ENCODE data around the gene KLF9.

KLF9 gene

DNA sequence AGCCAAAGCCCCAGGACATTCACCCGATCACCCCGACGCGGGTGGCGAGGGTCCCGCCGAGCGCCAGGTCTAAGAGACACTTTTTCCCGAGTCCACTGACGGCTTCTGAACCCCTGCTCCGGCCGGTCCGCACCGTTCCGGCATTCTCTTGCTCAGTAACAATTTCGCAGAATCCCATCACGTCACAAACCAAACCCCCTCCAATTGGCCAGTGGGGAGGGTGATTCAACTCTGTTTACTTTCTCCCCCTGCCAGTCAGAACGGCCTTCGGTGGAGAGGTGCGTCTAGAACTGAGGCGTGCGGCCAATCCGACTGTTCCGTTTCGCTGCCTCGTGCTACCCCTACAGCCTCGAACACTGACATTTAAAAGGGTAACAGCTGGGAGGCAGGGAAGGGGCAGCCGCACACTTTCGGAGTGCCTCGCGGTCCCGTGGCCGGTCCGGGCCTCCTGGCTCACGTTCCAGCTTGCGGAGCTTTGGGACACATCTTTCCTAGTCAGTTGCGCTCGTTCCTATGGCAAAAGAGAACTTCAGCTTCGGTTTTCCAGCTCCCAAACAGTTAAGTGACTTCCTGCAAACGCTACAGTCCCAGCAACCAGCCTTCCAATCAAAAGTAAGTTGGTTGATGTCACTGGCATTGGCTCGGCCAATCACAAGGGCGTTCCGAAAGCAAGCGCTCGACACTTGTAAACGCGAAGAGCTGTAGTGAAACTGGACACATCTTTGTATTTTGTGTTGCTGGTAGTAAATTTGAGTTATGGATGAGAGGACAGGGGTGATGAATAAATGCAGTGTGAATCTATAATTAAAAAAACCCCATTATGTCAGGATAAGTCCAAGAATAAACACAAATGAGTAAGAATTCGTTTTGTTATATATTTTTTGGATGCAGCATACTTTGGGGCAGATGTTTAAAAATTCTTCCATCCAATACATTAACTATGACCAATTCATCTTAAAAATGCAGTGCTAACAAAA is at the start of gene KLF9:
KLF9 (minus strand) TSS at position 859 of the 977 bp plus-strand sequence. CDS start 1,294 bp downstream, outside the sequence.
- H3K9me3 Mint-ChIP-seq, result no peaks in the 10 kb centered on the region
- CTCF ChIA-PET, result interaction anchor here (1.5 to 1.9 kb wide), 2 partner anchors 8 to 188 kb away, joined by 5 to 18 read pairs; no protein-coding TSS in a partner anchor
- peaks cover 5% of the 10 kb centered on the region for H3K27me3 Mint-ChIP-seq
- H3K27ac Mint-ChIP-seq, result peak within 1 kb of the TSS; percentile 100
- H3K4me3 Mint-ChIP-seq, result peak within 1 kb of the TSS; percentile 94
- peaks cover 51% of the 10 kb centered on the region for H3K4me1 Mint-ChIP-seq
- H3K36me3 Mint-ChIP-seq, result peaks cover 11% of the 10 kb centered on the region
- DNase-seq, result peak; percentile 97

DNA sequence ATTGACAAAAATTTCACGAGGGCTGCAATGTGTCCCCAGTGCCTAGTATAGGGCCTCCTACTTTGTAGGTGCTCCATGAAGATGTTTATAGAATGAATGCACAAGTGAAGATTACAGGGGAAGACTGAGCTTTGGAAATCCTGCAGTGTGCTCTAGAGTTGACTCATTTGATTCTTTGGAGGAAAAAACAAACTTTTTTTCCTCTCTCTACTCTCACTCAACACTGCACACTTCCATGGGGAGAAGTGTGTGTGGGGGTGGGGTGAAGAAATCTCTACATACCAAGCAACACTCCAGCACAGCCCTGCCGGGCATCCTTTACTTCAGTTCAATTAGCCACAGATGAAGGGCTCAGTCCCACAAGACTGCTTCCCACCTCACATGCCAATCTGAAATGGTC is 49.4 kb upstream of the KLF9 start:
- H3K27me3 Mint-ChIP-seq, result no peaks in the 10 kb centered on the region
- H3K9me3 Mint-ChIP-seq, result no peaks in the 10 kb centered on the region
- peaks cover 13% of the 10 kb centered on the region for H3K4me1 Mint-ChIP-seq
- no peaks in the 10 kb centered on the region for H3K36me3 Mint-ChIP-seq
- CTCF ChIA-PET, result no interaction called here
- no peak overlapping the region for H3K27ac Mint-ChIP-seq
- DNase-seq, result no peak
- H3K4me3 Mint-ChIP-seq, result no peak overlapping the region

DNA sequence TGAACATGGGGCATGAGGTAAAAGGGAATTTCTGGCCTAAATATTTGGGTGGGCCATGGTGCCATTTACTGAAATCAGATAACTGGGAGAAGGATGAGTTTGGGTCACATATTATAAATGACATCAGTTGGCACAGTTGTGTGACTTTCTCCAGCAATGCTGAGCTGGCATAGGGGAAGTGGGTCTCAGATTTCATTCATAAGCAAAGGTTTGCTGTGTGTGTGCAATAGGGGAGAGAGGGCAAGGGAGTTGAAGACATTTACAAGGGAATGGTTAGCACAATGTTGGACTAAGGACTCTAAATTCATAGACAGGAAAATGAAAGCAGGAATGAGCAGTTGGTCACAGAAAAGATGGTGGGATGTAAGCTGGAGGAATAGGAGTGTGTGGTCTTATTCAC is 47.8 kb upstream of the KLF9 start:
- H3K9me3 Mint-ChIP-seq, result no peaks in the 10 kb centered on the region
- H3K27me3 Mint-ChIP-seq, result no peaks in the 10 kb centered on the region
- no peaks in the 10 kb centered on the region for H3K36me3 Mint-ChIP-seq
- H3K27ac Mint-ChIP-seq, result no peak overlapping the region
- CTCF ChIA-PET, result no interaction called here
- peaks cover 5% of the 10 kb centered on the region for H3K4me1 Mint-ChIP-seq
- no peak for DNase-seq
- no peak overlapping the region for H3K4me3 Mint-ChIP-seq

DNA sequence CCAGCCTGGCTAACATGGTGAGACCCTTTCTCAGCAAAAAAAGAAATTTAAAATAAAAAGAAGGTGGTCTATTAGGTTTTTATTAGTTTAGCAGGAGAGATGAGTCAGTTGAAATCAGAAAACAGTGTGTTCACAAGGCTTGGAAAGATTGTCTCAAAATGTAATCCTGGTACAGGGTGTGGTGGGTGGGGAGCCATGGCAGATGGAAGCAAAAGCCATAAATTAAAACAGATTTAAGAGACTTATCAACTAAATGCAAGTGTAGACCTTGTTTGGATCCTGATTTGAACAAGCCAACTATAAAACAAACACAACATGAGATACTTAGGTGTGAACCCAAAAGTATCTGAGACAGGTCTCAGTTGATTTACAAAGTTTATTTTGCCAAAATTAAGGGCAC is 42.8 kb upstream of the KLF9 start:
- DNase-seq, result no peak
- CTCF ChIA-PET, result no interaction called here
- Mint-ChIP-seq H3K9me3 (no peaks in the 10 kb centered on the region), H3K27ac (no peak overlapping the region), H3K27me3 (no peaks in the 10 kb centered on the region), H3K4me3 (no peak overlapping the region), H3K4me1 (no peaks in the 10 kb centered on the region), H3K36me3 (no peaks in the 10 kb centered on the region)

DNA sequence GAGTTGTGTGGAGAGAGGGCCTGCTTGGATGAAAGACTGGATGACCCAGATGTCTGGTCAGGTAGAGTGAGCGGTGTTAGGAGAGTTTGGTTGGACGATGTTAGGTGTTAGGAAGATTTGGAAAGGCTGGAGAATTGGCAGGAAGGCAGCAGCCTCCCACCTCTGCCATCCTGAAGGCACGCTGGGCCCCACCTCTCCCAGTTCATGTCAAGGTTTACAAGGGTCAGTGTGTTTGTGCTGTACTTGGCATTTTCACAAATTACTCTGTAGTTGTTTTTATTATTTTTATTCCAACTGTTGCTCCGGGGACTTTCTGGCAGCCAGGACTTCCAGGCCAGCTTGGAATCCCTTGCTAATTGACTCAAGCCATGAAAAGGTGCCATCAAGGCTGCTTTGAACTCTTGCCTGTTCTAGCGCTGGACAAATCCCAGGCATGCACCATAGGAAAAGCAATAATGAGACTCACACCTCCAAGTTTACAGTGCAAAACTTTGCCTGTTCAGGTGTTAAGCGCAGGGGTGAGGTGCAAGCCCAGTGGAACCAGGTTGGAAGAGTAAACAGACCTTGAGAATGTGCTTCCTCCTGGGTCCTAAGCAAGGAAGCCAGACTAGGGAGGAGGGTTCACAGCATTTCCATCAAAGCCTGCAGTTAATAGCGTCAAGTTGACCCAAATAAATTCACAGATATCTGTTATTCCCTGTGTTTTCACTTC is 41.7 kb upstream of the KLF9 start:
- Mint-ChIP-seq H3K27ac (no peak overlapping the region), H3K9me3 (no peaks in the 10 kb centered on the region), H3K27me3 (no peaks in the 10 kb centered on the region), H3K4me3 (no peak overlapping the region), H3K4me1 (no peaks in the 10 kb centered on the region), H3K36me3 (no peaks in the 10 kb centered on the region)
- CTCF ChIA-PET, result no interaction called here
- no peak for DNase-seq

DNA sequence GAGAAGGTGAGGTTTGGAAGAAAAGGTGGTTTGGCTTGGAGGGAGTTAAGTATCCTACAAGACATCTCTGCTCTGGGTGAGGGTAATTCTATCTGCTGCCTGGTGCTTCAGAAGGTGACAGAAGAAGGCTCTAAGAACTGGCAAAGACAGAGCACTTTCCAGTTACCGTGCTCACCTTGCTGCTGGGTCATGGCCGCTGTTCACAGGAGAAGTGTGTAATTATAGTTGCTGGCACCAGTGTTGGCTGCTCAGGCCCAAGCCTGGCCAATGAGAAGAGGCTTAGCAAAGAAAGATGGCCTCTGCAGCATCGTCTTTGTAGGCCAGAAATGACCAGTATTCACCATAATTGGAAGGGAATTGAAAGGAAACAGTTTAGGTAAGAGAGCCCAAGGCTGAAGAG is 37.9 kb upstream of the KLF9 start:
- no peaks in the 10 kb centered on the region for H3K4me1 Mint-ChIP-seq
- H3K4me3 Mint-ChIP-seq, result no peak overlapping the region
- no peak for DNase-seq
- no peak overlapping the region for H3K27ac Mint-ChIP-seq
- no peaks in the 10 kb centered on the region for H3K36me3 Mint-ChIP-seq
- H3K9me3 Mint-ChIP-seq, result no peaks in the 10 kb centered on the region
- CTCF ChIA-PET, result no interaction called here
- no peaks in the 10 kb centered on the region for H3K27me3 Mint-ChIP-seq

DNA sequence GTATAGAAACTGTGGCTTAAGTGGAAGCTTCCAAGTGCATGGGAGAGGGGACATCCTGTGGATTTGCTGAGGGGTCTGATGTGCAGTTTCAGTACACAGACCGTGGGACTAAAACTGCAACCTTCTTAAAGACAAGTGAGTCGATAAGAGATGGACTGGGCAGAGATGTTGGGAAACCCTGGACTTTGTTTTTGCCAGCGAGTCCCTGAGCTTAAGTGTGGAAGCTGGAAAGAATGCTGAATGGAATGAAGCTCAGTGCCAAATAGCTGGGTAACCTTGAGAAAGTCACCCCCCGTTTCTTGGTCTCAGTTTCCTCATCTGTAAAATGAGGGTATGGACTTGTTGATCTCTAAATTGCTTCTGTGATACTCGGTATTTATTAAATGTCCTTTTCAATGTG is 37.3 kb upstream of the KLF9 start:
- Mint-ChIP-seq H3K4me1 (no peaks in the 10 kb centered on the region), H3K27me3 (no peaks in the 10 kb centered on the region), H3K36me3 (no peaks in the 10 kb centered on the region), H3K9me3 (no peaks in the 10 kb centered on the region), H3K4me3 (no peak overlapping the region), H3K27ac (no peak overlapping the region)
- CTCF ChIA-PET, result no interaction called here
- no peak for DNase-seq

DNA sequence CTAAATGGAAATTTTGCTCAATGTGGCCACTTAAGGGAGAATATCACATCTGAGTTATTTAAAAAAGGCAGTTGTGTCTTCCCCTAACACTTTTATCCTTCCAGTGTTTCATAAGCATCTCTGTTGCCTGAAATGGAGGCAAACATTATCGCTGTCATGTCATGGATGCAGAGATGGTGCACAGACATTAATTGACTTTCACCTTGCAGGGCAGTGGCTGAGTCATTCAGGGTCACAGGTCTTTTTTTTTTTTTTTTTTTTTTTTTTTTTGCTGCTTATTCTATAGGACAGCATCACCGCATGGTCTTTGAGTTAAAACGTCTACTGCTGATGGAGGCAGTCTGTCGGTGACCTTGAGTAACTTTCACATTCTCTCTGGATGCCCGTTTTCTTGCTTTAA is 36.3 kb upstream of the KLF9 start:
- no peaks in the 10 kb centered on the region for H3K36me3 Mint-ChIP-seq
- no peaks in the 10 kb centered on the region for H3K27me3 Mint-ChIP-seq
- DNase-seq, result no peak
- H3K27ac Mint-ChIP-seq, result no peak overlapping the region
- CTCF ChIA-PET, result no interaction called here
- H3K4me3 Mint-ChIP-seq, result no peak overlapping the region
- no peaks in the 10 kb centered on the region for H3K4me1 Mint-ChIP-seq
- no peaks in the 10 kb centered on the region for H3K9me3 Mint-ChIP-seq

DNA sequence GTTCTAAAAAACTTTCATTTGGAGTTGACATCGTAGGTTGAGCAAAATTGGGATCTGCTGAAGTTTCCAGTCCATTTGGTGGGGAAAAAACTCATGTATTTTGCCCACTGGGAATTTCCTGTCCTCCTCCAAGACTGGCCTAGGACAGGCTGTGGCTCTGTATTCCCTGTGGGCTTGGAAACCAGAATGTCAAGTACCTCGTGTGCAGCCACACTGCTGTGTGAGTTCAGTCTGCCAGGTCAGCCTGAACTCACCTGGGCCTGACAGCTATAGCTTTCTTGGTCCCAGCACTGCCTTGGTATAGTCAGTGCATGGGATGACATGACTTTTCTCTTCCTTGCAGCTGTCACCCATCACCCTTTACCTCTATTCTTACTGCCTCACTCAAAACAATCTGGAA is 35.0 kb upstream of the KLF9 start:
- Mint-ChIP-seq H3K4me3 (no peak overlapping the region), H3K9me3 (no peaks in the 10 kb centered on the region), H3K36me3 (no peaks in the 10 kb centered on the region), H3K27ac (no peak overlapping the region), H3K4me1 (no peaks in the 10 kb centered on the region), H3K27me3 (peaks cover 4% of the 10 kb centered on the region)
- no peak for DNase-seq
- CTCF ChIA-PET, result no interaction called here

DNA sequence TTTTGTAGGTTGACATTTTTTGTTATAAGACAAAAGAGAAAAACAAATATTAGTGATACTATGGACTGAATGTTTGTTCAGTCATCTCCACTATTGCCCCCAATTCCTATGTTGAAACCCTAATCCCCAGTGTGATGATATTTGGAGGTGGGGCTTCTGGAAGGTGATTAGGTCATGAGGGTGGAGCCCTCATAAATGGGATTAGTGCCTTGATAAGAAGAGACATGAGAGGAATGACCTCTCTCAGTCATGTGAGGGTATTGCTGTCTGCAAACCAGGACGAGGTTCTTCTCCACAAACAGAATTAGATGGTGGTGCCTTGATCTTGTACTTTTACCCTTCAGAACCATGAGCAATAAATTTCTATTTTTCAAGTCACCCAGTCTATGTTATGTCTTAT is 34.5 kb upstream of the KLF9 start:
- peaks cover 4% of the 10 kb centered on the region for H3K27me3 Mint-ChIP-seq

DNA sequence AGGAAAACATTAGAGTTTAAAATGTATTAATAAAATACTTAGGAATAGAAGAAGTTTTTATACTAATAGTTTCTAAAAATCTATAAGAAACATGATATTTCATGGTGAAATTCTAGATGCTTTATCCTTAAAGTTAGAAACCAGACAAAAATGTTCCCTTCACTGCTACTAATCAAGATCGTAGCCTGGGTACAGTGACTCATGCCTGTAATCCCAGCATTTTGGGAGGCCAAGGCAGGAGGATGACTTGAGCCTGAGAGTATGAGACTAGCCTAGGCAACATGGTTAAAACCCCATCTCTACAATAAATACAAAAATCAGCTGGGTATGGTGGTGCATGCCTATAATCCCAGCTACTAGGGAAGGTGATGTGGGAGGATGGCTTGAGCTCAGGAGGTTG is 30.4 kb upstream of the KLF9 start:
- H3K9me3 Mint-ChIP-seq, result no peaks in the 10 kb centered on the region
- CTCF ChIA-PET, result no interaction called here

More for the DNA sequence above, 34.5 kb upstream of the KLF9 start:
- H3K27ac Mint-ChIP-seq, result no peak overlapping the region
- no peaks in the 10 kb centered on the region for H3K36me3 Mint-ChIP-seq
- CTCF ChIA-PET, result no interaction called here
- no peaks in the 10 kb centered on the region for H3K9me3 Mint-ChIP-seq
- H3K4me1 Mint-ChIP-seq, result no peaks in the 10 kb centered on the region
- H3K4me3 Mint-ChIP-seq, result no peak overlapping the region
- no peak for DNase-seq

DNA sequence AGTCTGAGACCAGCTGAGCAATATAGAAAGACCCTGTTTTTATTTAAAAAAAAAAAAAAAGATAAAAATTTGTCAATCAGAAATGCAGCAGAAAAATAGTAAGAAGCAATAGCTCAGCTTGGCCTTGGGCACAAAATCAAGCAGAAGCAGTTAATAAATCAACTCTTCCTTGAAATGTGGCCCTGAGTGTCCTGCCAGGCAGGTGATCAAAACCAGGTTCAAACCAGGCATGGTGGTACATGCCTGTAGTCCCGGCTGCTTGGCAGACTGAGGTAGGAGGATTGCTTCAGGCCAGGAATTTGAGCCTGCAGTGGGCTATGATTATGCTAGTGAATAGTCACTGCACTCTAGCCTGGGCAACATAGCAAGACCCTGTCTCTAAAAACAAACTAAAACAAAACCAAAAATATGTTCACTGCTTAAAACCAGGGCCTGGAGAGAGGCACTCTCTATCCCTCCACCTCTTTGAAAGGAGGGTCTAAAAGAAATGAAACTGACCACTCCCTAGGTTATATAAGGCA is 27.9 kb upstream of the KLF9 start:
- no peaks in the 10 kb centered on the region for H3K36me3 Mint-ChIP-seq
- H3K9me3 Mint-ChIP-seq, result no peaks in the 10 kb centered on the region
- no peak overlapping the region for H3K27ac Mint-ChIP-seq
- DNase-seq, result no peak
- CTCF ChIA-PET, result no interaction called here
- H3K4me3 Mint-ChIP-seq, result no peak overlapping the region
- peaks cover 19% of the 10 kb centered on the region for H3K4me1 Mint-ChIP-seq
- H3K27me3 Mint-ChIP-seq, result peaks cover 7% of the 10 kb centered on the region

More for the DNA sequence above, 30.4 kb upstream of the KLF9 start:
- H3K4me1 Mint-ChIP-seq, result peaks cover 2% of the 10 kb centered on the region
- H3K27me3 Mint-ChIP-seq, result peaks cover 4% of the 10 kb centered on the region
- H3K27ac Mint-ChIP-seq, result no peak overlapping the region
- no peak overlapping the region for H3K4me3 Mint-ChIP-seq
- no peak for DNase-seq
- no peaks in the 10 kb centered on the region for H3K36me3 Mint-ChIP-seq

DNA sequence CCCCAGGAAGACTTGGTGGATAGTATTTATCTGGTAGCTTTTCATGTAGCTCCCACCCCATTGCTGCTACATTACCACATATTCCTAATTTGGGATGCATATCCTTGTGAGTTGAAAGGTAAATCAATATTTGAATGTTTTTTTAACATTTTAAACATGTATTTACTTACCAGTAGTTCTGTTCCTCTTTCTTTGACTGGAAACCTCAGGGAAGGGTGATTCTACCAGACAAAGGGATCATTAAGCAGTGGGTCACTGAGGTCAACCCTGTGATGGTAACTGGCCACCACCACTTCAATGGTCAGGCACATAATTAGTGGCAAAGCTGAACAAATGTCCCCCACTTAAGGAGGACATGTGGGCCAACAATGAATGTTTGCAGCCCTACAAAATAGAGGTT is 27.2 kb upstream of the KLF9 start:
- H3K9me3 Mint-ChIP-seq, result no peaks in the 10 kb centered on the region
- peaks cover 7% of the 10 kb centered on the region for H3K27me3 Mint-ChIP-seq
- peaks cover 23% of the 10 kb centered on the region for H3K4me1 Mint-ChIP-seq
- H3K4me3 Mint-ChIP-seq, result no peak overlapping the region
- H3K27ac Mint-ChIP-seq, result no peak overlapping the region
- DNase-seq, result no peak
- CTCF ChIA-PET, result no interaction called here
- no peaks in the 10 kb centered on the region for H3K36me3 Mint-ChIP-seq

DNA sequence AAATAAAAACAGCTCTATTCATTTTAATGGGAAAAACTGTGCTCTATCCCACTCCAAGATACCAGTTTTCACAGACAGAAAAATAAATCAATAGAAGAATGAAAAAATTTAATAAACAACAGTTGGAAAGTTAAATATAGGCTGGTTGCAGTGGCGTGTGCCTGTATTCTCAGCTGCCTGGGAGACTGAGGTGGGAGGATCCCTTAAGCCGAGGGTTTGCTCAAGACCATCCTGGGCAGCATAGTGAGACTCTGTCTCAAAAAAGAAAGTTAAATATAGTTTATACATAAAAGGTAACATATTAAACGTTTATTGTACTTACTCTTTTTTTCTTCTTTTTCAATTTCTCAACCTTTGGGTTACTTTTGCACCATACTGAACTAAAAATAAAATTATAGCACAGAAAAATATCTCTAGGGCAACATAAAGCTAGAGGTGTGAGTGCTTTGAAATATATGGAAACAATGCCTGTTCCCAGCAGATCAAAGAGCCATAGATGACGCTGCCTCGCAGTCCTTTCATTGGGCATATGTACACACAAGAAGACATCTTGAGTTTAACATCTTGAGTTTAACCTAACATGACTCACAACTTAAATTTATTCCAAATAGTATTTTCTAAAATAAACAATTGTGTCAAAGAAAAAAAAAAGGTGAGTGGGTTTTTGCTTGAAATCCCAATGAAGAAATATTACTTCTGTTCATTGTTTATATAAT is 25.7 kb upstream of the KLF9 start:
- CTCF ChIA-PET, result interaction anchor here (1.5 kb wide), 1 partner anchor 162 kb away, joined by 4 read pairs; no protein-coding TSS in a partner anchor
- no peak for DNase-seq
- Mint-ChIP-seq H3K27ac (no peak overlapping the region), H3K27me3 (peaks cover 5% of the 10 kb centered on the region), H3K9me3 (no peaks in the 10 kb centered on the region), H3K4me3 (no peak overlapping the region), H3K4me1 (peaks cover 23% of the 10 kb centered on the region), H3K36me3 (no peaks in the 10 kb centered on the region)

Measured in activated naive CD4-positive, alpha-beta T cell treated with anti-CD3 and anti-CD28 coated beads, Interleukin-2, amount 10 ng/mL, durations not matched to agents 7 days and 5 days (primary cell).